BJ (cell line): Measurements from ENCODE around the gene RAD51B. TPM values are rescaled to one million over a fixed set of nuclear protein-coding genes. Genes with fewer than 3 reads are reported as not detected.

Experiments used
- CTCF ChIA-PET: fragments of 350-600 bp; formaldehyde crosslinking; extraction: SDS; loops from one replicate; lab custom pipeline; 2021; ENCODE audit warnings: antibody characterized with exemption, inconsistent platforms; lab: Yijun Ruan, JAX
- POLR2A ChIA-PET: fragments of 300-600 bp; sonication (Branson Sonifier 250); formaldehyde crosslinking; extraction: SDS; loops from one replicate; lab custom pipeline; 2021; ENCODE audit warnings: antibody characterized with exemption; lab: Charles Lee
- DNase-seq: peaks from one replicate; pipeline ENCODE4 v3.0.0-alpha.2; 2011; ENCODE audit warnings: low read depth
- H3K27me3 ChIP-seq: 2 replicates; pipeline ENCODE4 v1.6.0; 2011; ENCODE audit warnings: low read length; ENCODE audit not compliant: control insufficient read depth, insufficient read depth
- H3K36me3 ChIP-seq: 2 replicates; pipeline ENCODE4 v1.5.1; 2011; ENCODE audit warnings: low read length; ENCODE audit not compliant: control insufficient read depth, insufficient read depth
- H3K4me3 ChIP-seq: 2 replicates; pipeline ENCODE4 v1.5.1; 2011; ENCODE audit warnings: low read depth, mild to moderate bottlenecking, control low read depth, low read length
- polyA plus RNA-seq: library from polyadenylated mRNA; depleted of rRNA; stranded (reverse); fragments of >200 nt; gene quantifications from 2 replicates; pipeline ENCODE4 v1.2.3, GENCODE V29; 2011
- TF ChIP-seq, protein P1 (sequence below): IDR thresholded peaks from 2 replicates; pipeline ENCODE4 v1.5.1; 2011; ENCODE audit warnings: low read depth, mild to moderate bottlenecking, control low read depth, inconsistent platforms, low read length, moderate library complexity; ENCODE audit not compliant: insufficient read depth

Gene RAD51B
- polyA plus RNA-seq, 1 experiment = 5.6 TPM

GRCh38 chr14:67863223-67863622, 43.6 kb downstream of the RAD51B start:
- H3K4me3 ChIP-seq = no peak overlapping the region
- TF ChIP-seq, protein P1, sequence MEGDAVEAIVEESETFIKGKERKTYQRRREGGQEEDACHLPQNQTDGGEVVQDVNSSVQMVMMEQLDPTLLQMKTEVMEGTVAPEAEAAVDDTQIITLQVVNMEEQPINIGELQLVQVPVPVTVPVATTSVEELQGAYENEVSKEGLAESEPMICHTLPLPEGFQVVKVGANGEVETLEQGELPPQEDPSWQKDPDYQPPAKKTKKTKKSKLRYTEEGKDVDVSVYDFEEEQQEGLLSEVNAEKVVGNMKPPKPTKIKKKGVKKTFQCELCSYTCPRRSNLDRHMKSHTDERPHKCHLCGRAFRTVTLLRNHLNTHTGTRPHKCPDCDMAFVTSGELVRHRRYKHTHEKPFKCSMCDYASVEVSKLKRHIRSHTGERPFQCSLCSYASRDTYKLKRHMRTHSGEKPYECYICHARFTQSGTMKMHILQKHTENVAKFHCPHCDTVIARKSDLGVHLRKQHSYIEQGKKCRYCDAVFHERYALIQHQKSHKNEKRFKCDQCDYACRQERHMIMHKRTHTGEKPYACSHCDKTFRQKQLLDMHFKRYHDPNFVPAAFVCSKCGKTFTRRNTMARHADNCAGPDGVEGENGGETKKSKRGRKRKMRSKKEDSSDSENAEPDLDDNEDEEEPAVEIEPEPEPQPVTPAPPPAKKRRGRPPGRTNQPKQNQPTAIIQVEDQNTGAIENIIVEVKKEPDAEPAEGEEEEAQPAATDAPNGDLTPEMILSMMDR = no peak
- H3K27me3 ChIP-seq = no peaks in the 10 kb centered on the region
- no peak for DNase-seq
- CTCF ChIA-PET = no interaction called here
- no peaks in the 10 kb centered on the region for H3K36me3 ChIP-seq
- POLR2A ChIA-PET = no interaction called here

DNA sequence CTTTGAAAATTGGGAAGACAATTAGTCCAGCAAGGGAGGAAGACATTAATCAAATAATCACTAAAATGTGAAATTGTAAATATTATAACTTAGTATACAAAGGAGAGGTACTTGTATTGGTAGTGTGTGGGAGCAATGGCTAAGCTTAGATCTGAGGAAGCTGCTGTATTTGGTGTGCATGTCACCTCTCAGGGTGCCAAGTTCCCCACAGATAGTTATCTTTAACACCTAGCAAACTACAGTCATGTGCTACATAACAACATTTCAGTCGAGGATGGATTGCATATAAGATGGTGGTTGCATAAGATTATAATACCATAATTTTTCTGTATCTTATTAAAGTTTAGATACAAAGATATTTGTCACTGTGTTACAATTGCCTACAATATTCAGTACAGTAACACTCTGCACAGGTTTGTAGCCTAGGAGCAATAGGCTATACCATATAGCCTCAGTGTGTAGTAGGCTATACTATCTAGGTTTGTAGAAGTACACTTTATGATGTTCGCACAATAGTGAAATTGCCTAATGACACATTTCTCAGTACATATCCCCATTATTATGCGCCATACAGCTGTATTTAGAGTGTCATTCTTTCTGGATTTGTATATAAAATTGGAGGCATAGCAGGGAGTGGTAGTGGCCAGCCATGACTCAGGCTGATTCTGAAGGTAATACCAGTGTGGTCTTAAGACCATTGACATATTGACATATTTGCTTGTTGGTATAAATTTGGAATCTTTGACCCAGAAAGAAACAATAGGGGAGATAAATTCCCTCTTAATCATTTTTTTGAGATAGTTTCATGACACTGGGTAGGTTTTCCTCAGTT, 55.8 kb downstream of the RAD51B start:
- no peak for DNase-seq
- TF ChIP-seq, protein P1 = no peak
- H3K4me3 ChIP-seq = no peak overlapping the region
- no peaks in the 10 kb centered on the region for H3K27me3 ChIP-seq
- H3K36me3 ChIP-seq = no peaks in the 10 kb centered on the region
- POLR2A ChIA-PET = no interaction called here
- CTCF ChIA-PET = interaction anchor here (0.8 to 1.5 kb wide), 2 partner anchors 9 to 968 kb away, joined by 4 to 6 read pairs; no protein-coding TSS in a partner anchor

DNA sequence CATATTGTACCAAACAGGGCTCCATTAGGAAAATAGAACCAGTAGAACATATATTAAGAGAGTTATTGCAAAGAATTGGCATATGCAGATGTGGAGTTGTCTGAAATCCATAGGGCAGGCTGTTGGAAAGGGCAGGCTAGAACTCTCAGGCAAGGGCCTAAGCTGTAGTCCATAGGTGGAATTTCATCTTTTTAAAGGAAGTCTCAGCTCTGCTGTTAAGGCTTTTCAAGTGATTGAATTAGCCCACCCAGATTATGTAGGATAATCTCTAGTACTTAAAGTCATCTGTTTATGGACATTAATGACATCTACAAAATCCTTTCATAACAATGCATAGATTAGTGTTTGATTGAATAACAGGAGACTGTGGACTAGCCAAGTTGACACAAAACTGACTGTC, 59.4 kb downstream of the RAD51B start:
- DNase-seq = no peak
- Histone ChIP-seq H3K27me3 (no peaks in the 10 kb centered on the region), H3K4me3 (no peak overlapping the region), H3K36me3 (no peaks in the 10 kb centered on the region)
- ChIA-PET POLR2A (no interaction called here), CTCF (no interaction called here)
- TF ChIP-seq, protein P1 = no peak

- TF ChIP-seq, protein P1 = no peak
- POLR2A ChIA-PET = interaction anchor here (0.7 kb wide), 1 partner anchor 968 kb away, joined by 3 read pairs; no protein-coding TSS in a partner anchor
Measured at GRCh38 chr14:67881225-67881624, 61.6 kb downstream of the RAD51B start.

DNA sequence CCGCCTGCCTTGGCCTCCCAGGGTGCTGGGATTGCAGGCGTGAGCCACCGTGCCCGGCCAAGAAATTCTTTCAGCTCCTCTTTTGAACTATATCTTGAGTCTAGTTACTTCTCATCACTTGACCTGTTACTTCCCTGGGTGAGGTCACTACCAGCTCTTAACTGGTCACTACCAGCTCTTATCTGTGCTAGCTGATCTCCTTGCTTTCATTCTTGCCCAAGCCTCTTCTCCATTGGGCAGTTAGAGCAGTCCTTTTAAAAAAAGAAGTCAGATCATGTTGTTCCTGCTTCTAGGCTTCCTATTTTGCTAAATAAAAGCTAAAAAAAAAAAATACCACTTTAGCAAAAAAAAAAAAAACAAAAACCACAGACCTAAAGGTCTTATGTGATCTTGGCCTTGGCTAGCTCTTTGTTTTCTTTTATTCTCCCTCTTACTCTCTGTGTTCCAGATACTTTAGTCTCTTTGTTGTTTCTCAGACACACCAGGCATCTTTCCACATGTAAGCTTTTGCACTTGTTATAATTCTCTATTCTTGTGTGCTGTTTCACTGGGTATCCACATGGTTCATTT, 63.5 kb downstream of the RAD51B start:
- DNase-seq = no peak
- POLR2A ChIA-PET = no interaction called here
- TF ChIP-seq, protein P1 = no peak
- Histone ChIP-seq H3K27me3 (no peaks in the 10 kb centered on the region), H3K36me3 (peaks cover 1% of the 10 kb centered on the region; the same call in 1 of the 2 replicates), H3K4me3 (no peak overlapping the region)
- CTCF ChIA-PET = interaction anchor here (0.6 to 3.8 kb wide), 15 partner anchors 11 to 978 kb away, joined by 3 to 31 read pairs (median 4); no protein-coding TSS in a partner anchor

More at GRCh38 chr14:67881225-67881624, 61.6 kb downstream of the RAD51B start:
- Histone ChIP-seq H3K36me3 (peaks cover under 1% of the 10 kb centered on the region; the same call in 1 of the 2 replicates), H3K4me3 (no peak overlapping the region), H3K27me3 (no peaks in the 10 kb centered on the region)
- no peak for DNase-seq
- CTCF ChIA-PET = interaction anchor here (0.8 to 3.8 kb wide), 5 partner anchors 36 to 962 kb away, joined by 3 to 31 read pairs (median 3); partner anchors contain the start of gene RAD51B
